ENCODE results near the gene TRPT1.
"Not testable (repeated sequence)": the region's sequence is repeated elsewhere in the genome, so short reads cannot be mapped to it uniquely, and the experiment has no call there.

Gene TRPT1

GRCh38 chr11:64258356-64258755 is 32.4 kb upstream of the TRPT1 start:
- DNase-seq: no peak

GRCh38 chr11:64256300-64256699 is 30.3 kb upstream of the TRPT1 start:
- DNase-seq: no peak

- no peak for DNase-seq
These were observed 29.4 kb upstream of the TRPT1 start for GRCh38 chr11:64255135-64256128.

- DNase-seq: no peak
These were observed 28.3 kb upstream of the TRPT1 start for GRCh38 chr11:64254326-64254725.

GRCh38 chr11:64253481-64253880 is 27.5 kb upstream of the TRPT1 start:
- DNase-seq: no peak

GRCh38 chr11:64253043-64253442 is 27.1 kb upstream of the TRPT1 start:
- no peak for DNase-seq

DNA sequence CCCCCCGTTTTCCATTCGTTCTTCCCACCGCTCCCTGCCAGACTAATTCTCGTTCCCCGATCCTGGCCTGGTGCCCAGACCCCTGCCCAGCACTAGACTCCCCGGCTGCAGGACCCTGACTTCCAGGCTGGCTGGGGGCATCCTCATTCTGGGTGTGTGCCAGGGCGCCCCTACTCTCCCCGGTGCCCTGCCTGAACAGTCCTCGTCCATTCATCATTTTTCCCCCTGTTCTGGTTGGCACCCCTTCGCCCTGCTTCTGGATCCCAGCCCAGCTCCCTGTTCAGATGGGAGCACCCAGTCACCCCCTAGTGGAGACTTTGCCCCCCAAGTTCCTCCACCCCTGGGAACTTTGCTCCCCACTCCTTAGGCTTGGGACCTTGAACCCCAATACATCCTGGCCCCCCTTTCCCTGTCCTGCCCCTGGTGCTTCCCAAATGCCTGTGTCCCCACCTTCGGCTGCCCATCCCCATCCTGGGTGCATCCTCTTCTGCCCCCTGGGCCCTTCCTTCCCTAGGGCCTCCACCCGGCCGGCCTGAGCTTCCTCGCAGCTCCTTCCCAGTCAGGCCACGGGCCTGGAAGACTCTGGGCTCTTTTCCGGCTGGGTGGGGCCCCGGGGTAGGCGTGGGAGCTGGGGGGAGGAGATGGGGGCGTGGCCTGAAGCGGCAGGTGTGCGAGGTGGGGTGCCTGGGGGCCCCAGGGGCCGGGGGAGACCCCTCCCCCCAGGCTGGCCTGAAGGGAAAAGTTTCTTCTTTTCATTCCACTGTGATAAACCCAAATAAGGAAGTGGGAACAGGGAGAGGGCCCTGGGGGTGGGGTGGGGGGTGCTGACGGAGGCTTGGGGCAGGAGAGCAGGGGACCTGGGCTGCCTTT is 26.3 kb upstream of the TRPT1 start:
- no peak for DNase-seq

GRCh38 chr11:64251753-64252002 is 25.7 kb upstream of the TRPT1 start:
- DNase-seq: no peak

DNA sequence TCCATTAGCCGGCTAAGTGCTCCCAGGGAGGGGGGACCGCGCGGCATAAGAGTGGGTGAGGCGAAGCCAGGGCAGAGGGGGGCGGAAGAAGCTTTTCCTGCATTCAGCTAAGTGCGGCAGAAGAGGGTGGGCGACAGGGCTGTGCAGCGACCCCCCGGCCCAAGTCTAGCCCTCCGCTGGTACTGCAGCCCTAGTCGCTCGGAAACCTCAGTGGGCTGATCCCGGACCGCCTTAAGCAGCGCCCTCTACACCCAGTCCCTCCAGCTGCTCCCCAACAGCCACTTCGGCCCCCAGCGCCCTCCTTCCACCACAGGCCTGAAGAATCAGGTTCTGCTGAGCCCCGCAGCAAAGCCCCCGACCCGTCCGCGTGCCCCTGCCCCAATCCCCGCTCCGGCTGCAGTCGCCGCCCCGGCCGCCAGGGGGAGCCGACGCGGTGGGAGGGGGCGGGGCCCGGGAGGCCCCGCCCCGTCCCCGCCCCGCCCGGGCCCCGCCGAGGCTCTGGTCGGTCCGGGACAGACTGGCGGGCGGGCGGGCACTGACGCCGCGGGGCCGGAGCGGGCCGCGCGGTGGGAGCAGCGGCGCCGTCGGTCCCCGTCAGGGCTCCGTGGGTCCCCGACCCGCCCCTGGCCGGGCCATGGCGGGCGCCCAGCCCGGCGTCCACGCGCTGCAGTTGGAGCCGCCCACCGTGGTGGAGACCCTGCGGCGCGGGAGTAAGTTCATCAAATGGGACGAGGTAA is 25.2 kb upstream of the TRPT1 start, which contains the start of gene PLCB3:
Gene PLCB3, plus strand, starts transcription at position 515 of the 737 bp plus-strand sequence. Its CDS starts 120 bp downstream, at position 635.
- DNase-seq: peak; percentile 72

DNA sequence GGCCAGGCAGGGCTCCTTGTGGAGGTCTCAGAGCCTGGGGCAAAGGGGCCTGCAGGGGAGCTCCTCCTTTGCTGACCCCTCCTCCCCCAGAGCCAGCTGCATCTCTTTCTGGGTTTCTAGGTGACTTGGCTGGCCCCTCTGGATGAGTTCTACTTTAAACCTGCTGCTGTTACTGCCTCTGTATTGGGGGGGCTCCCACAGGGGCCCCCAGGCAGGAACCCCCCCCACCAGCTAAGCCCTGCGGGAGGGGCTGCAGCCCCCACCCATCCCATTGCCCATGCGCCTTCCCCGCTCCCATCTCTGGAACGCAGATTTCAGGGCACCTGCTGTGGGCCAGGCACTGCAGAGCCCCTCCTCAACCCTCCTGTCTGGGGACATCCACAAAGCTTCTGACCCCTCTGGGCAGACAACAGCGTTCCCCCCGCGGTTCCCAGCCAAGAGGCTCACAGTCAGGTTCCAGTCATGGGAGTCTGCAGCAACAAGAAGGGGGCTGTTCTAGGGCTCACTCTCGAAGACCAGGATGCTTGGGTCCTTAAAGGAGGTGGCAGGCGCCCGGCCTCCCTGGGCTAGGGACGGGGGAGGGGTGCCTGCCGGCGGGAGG is 24.5 kb upstream of the TRPT1 start:
- DNase-seq: no peak

DNA sequence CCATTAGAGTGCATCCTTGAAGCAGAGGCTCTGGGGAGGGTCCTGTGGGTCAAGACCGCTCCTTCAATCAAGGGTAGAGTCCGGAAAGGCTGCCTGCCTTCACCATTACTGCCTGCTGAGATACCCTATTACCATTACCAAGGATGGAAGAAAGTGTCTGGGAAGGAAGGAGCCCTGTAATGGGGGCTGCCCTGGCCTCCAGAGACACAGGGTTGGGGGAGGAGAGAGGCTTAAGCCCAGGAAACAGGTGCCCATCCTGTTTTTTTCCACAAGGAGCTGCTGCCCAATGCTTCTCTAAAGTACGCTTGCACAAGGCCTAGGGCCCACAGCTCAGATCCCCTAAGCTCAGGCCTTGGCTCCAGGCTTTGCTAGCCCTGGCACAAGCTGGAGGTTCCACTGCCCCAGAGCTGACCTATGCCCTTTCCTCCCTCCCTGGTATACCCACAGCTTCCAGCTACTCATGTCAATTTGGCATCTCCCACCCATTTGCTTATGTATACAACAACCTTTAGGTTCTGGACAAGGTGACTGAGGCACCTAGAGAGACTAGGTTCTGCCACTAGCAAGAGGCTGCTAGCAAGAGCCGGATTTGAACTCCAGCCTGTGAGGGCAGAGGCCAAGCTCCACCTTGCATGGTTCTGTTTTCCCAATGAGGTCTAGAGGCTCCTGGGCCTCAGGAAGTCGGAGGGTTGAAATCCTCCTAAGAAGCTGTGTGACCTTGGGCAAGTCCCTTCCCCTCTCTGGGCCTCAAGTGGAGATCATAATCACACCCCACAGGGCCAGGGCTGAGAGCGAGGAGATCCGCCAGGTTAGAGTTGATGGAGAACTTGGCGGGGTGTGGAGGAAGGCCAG is 23.8 kb upstream of the TRPT1 start:
- no peak for DNase-seq

- DNase-seq: no peak
These were observed 23.1 kb upstream of the TRPT1 start for GRCh38 chr11:64249038-64249437.

DNA sequence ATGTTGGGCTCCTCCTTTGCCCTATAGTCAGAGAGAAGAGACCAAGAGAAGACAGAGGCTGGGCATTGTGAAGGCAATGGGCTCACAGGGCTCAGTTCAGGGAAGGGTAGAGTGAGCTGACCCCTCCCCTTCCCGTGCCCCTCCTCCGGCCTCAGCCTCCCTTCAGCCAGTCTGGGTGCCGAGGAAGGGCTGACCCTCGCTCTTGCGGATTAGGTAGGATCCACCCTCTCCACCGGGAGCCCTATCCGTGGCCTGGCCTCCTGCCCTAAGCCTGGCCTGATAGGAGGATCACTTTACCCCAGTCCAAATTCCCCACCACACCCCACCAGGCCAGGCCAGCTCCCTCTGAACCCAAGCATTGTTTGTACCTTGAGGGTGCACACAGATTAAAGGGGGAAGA is 22.6 kb upstream of the TRPT1 start:
- no peak for DNase-seq

GRCh38 chr11:64247729-64248531 is 21.9 kb upstream of the TRPT1 start:
- DNase-seq: no peak

DNA sequence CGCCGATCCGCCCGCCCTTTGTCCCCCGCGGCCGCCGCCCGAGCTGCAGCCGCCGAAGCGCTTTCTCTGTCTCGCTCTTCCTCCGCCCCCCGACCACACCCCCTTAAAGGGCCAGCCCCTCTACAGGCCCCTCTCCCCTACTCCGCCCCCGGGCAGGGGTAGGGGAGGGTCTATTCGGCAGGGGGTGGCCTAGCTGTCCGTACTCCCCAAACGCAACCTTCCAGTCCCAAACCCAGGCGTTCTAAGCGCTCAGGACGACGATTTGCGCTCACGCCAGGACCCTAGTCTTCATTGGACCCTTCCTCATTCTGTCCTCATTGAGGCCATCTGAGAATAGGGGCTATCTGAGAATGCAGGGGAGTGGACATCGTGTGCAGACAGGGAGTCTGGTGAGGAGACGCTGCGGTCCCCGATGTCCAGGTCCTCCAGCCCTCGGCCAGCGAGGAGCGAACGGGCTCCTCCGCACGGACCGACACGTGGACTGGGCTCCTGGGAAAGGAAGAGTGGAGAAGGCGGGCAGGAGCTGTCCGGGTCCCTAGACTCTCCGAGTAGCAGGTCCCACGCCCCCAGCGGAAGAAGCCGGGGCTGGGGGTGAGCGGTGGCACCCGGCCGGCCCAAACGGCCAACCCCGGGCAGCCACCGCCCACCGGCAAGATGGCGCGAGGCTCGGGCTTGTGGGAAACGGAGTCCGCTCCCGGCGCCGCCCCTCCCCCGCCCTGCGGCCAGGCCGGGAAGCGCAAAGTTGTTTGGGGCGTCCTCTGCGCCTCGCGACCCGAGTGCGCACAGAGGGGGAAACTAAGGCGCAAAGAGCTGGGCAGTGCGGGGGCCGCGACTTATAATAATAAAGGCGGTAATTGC is 21.1 kb upstream of the TRPT1 start, which contains the start of gene PPP1R14B:
Gene PPP1R14B, minus strand, starts transcription at position 73 of the 858 bp plus-strand sequence. CDS start 270 bp downstream, outside the sequence.
- peak; percentile 82 for DNase-seq

- not testable (repeated sequence) for DNase-seq
These were observed 20.6 kb upstream of the TRPT1 start for GRCh38 chr11:64246621-64246870.

- DNase-seq: peak; percentile 63
These were observed 20.0 kb upstream of the TRPT1 start for GRCh38 chr11:64245797-64246620.

GRCh38 chr11:64245401-64245796 is 19.4 kb upstream of the TRPT1 start:
- DNase-seq: peak; percentile 59

GRCh38 chr11:64244966-64245365 is 19.0 kb upstream of the TRPT1 start:
- DNase-seq: no peak
